Measurements from ENCODE around the gene MAD2L1BP. TPM values are rescaled to one million over a fixed set of nuclear protein-coding genes. Genes with fewer than 3 reads are reported as not detected.
A peak's percentile ranks its signal among the peaks of the same experiment; 100 is the strongest.
"Not testable (repeated sequence)": the region's sequence is repeated elsewhere in the genome, so short reads cannot be mapped to it uniquely, and the experiment has no call there.

The MAD2L1BP gene
- 27.6 TPM for total RNA-seq
- long read RNA-seq, transcript MAD2L1BP-201 (3 exons, 1,301 nt): major isoform, 22 of 24 reads
- long read RNA-seq, partial matches to known transcripts: 1 of 24 reads
- long read RNA-seq, other reads (novel, unspliced or antisense): 1 of 24 reads

- H3K36me3 ChIP-seq: peaks cover 37% of the 10 kb centered on the region
- no peaks in the 10 kb centered on the region for H3K9me3 ChIP-seq (replicated peaks)
- H3K4me3 ChIP-seq: peak within 1 kb of the TSS; percentile 82
- peak; percentile 86 for DNase-seq
- H3K27ac ChIP-seq (replicated peaks): peak within 1 kb of the TSS; percentile 93
- H3K27me3 ChIP-seq (ENCODE audit: low read depth): no peaks in the 10 kb centered on the region
- intact Hi-C loops (cut with micrococcal nuclease): no loop called here
- TF ChIP-seq CTCF (IDR thresholded peaks at IDR 0.05; ENCODE audit: borderline replicate concordance): no peak
- peaks cover 61% of the 10 kb centered on the region for H3K4me1 ChIP-seq
Measured at GRCh38 chr6:43635387-43636307, at the start of gene MAD2L1BP. Gene MAD2L1BP (plus strand): TSS chr6:43635840. CDS start chr6:43635876, 36 bp downstream.

- H3K36me3 ChIP-seq: peaks cover 81% of the 10 kb centered on the region
- TF ChIP-seq CTCF (IDR thresholded peaks at IDR 0.05; ENCODE audit: borderline replicate concordance): no peak
- intact Hi-C loops (cut with micrococcal nuclease): no loop called here
Measured at GRCh38 chr6:43588194-43588593, 47.4 kb upstream of the MAD2L1BP start.

GRCh38 chr6:43589564-43589963 is 46.1 kb upstream of the MAD2L1BP start:
- peaks cover 68% of the 10 kb centered on the region for H3K36me3 ChIP-seq
- H3K9me3 ChIP-seq (replicated peaks); intact Hi-C loops (cut with micrococcal nuclease); H3K4me3 ChIP-seq; H3K4me1 ChIP-seq; H3K27ac ChIP-seq (replicated peaks); H3K27me3 ChIP-seq (ENCODE audit: low read depth); DNase-seq: not testable (repeated sequence)

More at GRCh38 chr6:43588194-43588593, 47.4 kb upstream of the MAD2L1BP start:
- Histone ChIP-seq H3K27ac (replicated peaks) (no peak overlapping the region), H3K9me3 (replicated peaks) (no peaks in the 10 kb centered on the region), H3K27me3 (ENCODE audit: low read depth) (no peaks in the 10 kb centered on the region), H3K4me3 (no peak overlapping the region), H3K4me1 (no peaks in the 10 kb centered on the region)
- DNase-seq: no peak

- peaks cover 43% of the 10 kb centered on the region for H3K36me3 ChIP-seq
- intact Hi-C loops (cut with micrococcal nuclease): no loop called here
- H3K27me3 ChIP-seq (ENCODE audit: low read depth): no peaks in the 10 kb centered on the region
Measured at GRCh38 chr6:43593938-43594337, 41.7 kb upstream of the MAD2L1BP start.

GRCh38 chr6:43600595-43600994 is 35.0 kb upstream of the MAD2L1BP start:
- Histone ChIP-seq H3K9me3 (replicated peaks) (no peaks in the 10 kb centered on the region), H3K36me3 (peaks cover 62% of the 10 kb centered on the region), H3K4me3 (no peak overlapping the region), H3K27me3 (ENCODE audit: low read depth) (no peaks in the 10 kb centered on the region), H3K4me1 (no peaks in the 10 kb centered on the region), H3K27ac (replicated peaks) (no peak overlapping the region)
- TF ChIP-seq CTCF (IDR thresholded peaks at IDR 0.05; ENCODE audit: borderline replicate concordance): no peak
- DNase-seq: no peak
- intact Hi-C loops (cut with micrococcal nuclease): loop anchor here (10.0 kb wide), 1 partner anchor 474 kb away; no protein-coding TSS in a partner anchor

More at GRCh38 chr6:43593938-43594337, 41.7 kb upstream of the MAD2L1BP start:
- Histone ChIP-seq H3K4me1 (no peaks in the 10 kb centered on the region), H3K9me3 (replicated peaks) (no peaks in the 10 kb centered on the region), H3K4me3 (no peak overlapping the region), H3K27ac (replicated peaks) (no peak overlapping the region)
- no peak for TF ChIP-seq CTCF (IDR thresholded peaks at IDR 0.05; ENCODE audit: borderline replicate concordance)
- DNase-seq: no peak

GRCh38 chr6:43604174-43604573 is 31.5 kb upstream of the MAD2L1BP start:
- TF ChIP-seq CTCF (IDR thresholded peaks at IDR 0.05; ENCODE audit: borderline replicate concordance): no peak
- no peaks in the 10 kb centered on the region for H3K27me3 ChIP-seq (ENCODE audit: low read depth)
- peaks cover 61% of the 10 kb centered on the region for H3K36me3 ChIP-seq
- DNase-seq: no peak
- no peak overlapping the region for H3K27ac ChIP-seq (replicated peaks)
- intact Hi-C loops (cut with micrococcal nuclease): loop anchor here (10.0 kb wide), 1 partner anchor 471 kb away; no protein-coding TSS in a partner anchor
- peaks cover 7% of the 10 kb centered on the region for H3K4me1 ChIP-seq
- no peaks in the 10 kb centered on the region for H3K9me3 ChIP-seq (replicated peaks)
- no peak overlapping the region for H3K4me3 ChIP-seq

Measured in left ventricle myocardium inferior (tissue), 1 donor.